ENCODE data around the gene RABGAP1L.
"Not testable (repeated sequence)": the region's sequence is repeated elsewhere in the genome, so short reads cannot be mapped to it uniquely, and the experiment has no call there.

DNA sequence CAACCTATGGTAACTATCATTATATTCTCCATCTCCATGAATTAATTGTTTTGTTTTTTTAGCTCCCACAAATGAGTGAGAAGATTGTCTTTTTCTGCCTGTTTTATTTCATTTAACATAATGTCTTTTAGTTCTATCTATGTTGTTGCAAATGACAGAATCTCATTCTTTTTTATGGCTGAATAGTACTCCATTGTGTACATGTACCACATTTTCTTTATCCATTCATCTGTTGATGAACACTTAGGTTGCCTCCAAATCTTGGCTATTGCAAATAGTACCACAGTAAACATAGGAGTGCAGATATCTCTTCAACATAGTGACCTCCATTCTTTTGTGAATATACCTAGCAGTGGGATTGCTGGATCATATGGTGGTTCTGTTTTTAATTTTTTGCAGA lies 429.3 kb downstream of the RABGAP1L start:
- TF ChIP-seq, protein P1, sequence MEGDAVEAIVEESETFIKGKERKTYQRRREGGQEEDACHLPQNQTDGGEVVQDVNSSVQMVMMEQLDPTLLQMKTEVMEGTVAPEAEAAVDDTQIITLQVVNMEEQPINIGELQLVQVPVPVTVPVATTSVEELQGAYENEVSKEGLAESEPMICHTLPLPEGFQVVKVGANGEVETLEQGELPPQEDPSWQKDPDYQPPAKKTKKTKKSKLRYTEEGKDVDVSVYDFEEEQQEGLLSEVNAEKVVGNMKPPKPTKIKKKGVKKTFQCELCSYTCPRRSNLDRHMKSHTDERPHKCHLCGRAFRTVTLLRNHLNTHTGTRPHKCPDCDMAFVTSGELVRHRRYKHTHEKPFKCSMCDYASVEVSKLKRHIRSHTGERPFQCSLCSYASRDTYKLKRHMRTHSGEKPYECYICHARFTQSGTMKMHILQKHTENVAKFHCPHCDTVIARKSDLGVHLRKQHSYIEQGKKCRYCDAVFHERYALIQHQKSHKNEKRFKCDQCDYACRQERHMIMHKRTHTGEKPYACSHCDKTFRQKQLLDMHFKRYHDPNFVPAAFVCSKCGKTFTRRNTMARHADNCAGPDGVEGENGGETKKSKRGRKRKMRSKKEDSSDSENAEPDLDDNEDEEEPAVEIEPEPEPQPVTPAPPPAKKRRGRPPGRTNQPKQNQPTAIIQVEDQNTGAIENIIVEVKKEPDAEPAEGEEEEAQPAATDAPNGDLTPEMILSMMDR (IDR thresholded peaks at IDR 0.05), result not testable (repeated sequence)
- not testable (repeated sequence) for TF ChIP-seq EP300, POLR2A (IDR thresholded peaks at IDR 0.05)
